Thyroid gland (tissue), 4 donors: ENCODE data around the gene PDE11A. TPM values are rescaled to one million over a fixed set of nuclear protein-coding genes. Genes with fewer than 3 reads are reported as not detected.

Experiments used
- DNase-seq, 2 donors: peaks; one replicate each; pipeline ENCODE4 v3.0.0-alpha.2; 2019
- H3K27ac ChIP-seq, 3 donors: fragments of 200-600 bp; sonication (generic); 1 replicate in 2 of 3; 2 replicates in 1 of 3; pipeline ENCODE4 v1.5.1; 2016 to 2019; ENCODE audit warnings: mild to moderate bottlenecking in 1 of 3, moderate library complexity in 1 of 3
- H3K27me3 ChIP-seq: fragments of 200-600 bp; sonication (generic); one replicate; pipeline ENCODE4 v1.5.1; 2019
- H3K36me3 ChIP-seq, 2 donors: fragments of 200-600 bp; sonication (generic); one replicate each; pipeline ENCODE4 v1.5.1; 2016 to 2019
- H3K4me1 ChIP-seq, 2 donors: fragments of 200-600 bp; sonication (generic); one replicate each; pipeline ENCODE4 v1.5.1; 2017 to 2019
- H3K4me3 ChIP-seq, 3 donors: fragments of 200-600 bp; sonication (generic); replicated peaks in 1 of 3; 1 replicate in 2 of 3; 2 replicates in 1 of 3; pipeline ENCODE4 v1.5.1; 2016; ENCODE audit warnings: mild to moderate bottlenecking in 1 of 3
- H3K9me3 ChIP-seq: fragments of 200-600 bp; sonication (generic); one replicate; pipeline ENCODE4 v1.5.1; 2017
- CTCF ChIP-seq, 6 experiments: fragments of 200-600 bp in 3 of 6; fragments of 450-650 bp in 3 of 6; sonication (generic) in 3 of 6; IDR thresholded peaks; one replicate each; pipeline ENCODE4 v1.5.1; 2016 to 2019; ENCODE audit warnings: antibody characterized with exemption in 6 of 6, mild to moderate bottlenecking in 2 of 6, inconsistent platforms in 1 of 6, moderate library complexity in 1 of 6
- POLR2A ChIP-seq, 2 donors: fragments of 450-650 bp; IDR thresholded peaks; one replicate each; pipeline ENCODE4 v1.6.1; 2017; ENCODE audit warnings: antibody characterized with exemption in 2 of 2, mild to moderate bottlenecking in 2 of 2, moderate library complexity in 1 of 2
- WGBS, 2 donors: methylation state at CpG; one replicate each; pipeline ENCODE4 v1.1.5; 2017; 5-methylcytosine and 5-hydroxymethylcytosine counted together
- intact Hi-C: fragments of 100-400 bp; cut with DNase I; formaldehyde crosslinking; loops from one replicate; pipeline ENCODE4 v1.15.1; 2023
- total RNA-seq, 4 donors: library from RNA; depleted of rRNA; stranded (reverse); fragments of >200 nt; gene quantifications; one replicate each; pipeline ENCODE4 v1.2.3, GENCODE V29; 2016

PDE11A gene
- total RNA-seq, 4 donors from 2014 or later = 2.2 to 4.0 (median 3.0) TPM

- Histone ChIP-seq H3K9me3 (no peaks in the 10 kb centered on the region), H3K4me3 (no peak overlapping the region), H3K27me3 (no peaks in the 10 kb centered on the region), H3K27ac (no peak overlapping the region), H3K4me1 (peaks cover 16 to 19% of the 10 kb centered on the region in 2 donors), H3K36me3 (no peaks in the 10 kb centered on the region)
- TF ChIP-seq CTCF (IDR thresholded peaks at IDR 0.05) = no peak
- no peak for TF ChIP-seq POLR2A (IDR thresholded peaks at IDR 0.05)
- intact Hi-C loops = no loop called here
- WGBS, 2 donors = 61 to 76% methylated on average over 2 of the region's 2 CpGs
- no peak for DNase-seq
These were observed 184.0 kb downstream of the PDE11A start for GRCh38 chr2:177888581-177888980.

GRCh38 chr2:177887722-177888121 is 184.9 kb downstream of the PDE11A start:
- TF ChIP-seq POLR2A (IDR thresholded peaks at IDR 0.05) (no peak), CTCF (IDR thresholded peaks at IDR 0.05) (no peak)
- intact Hi-C loops = no loop called here
- no peak for DNase-seq
- Histone ChIP-seq H3K27ac (no peak overlapping the region), H3K4me1 (peaks cover 16 to 23% of the 10 kb centered on the region in 2 donors), H3K27me3 (no peaks in the 10 kb centered on the region), H3K9me3 (no peaks in the 10 kb centered on the region), H3K36me3 (no peaks in the 10 kb centered on the region), H3K4me3 (no peak overlapping the region)
- WGBS, 2 donors = 91 to 96% methylated on average over 3 of the region's 3 CpGs

- peaks cover 16 to 24% of the 10 kb centered on the region in 2 donors for H3K4me1 ChIP-seq
These were observed 185.8 kb downstream of the PDE11A start for GRCh38 chr2:177886824-177887223.

GRCh38 chr2:177885828-177886466 is 186.6 kb downstream of the PDE11A start:
- Histone ChIP-seq H3K27me3 (no peaks in the 10 kb centered on the region), H3K36me3 (no peaks in the 10 kb centered on the region), H3K4me3 (no peak overlapping the region), H3K4me1 (peaks cover 16 to 24% of the 10 kb centered on the region in 2 donors), H3K9me3 (no peaks in the 10 kb centered on the region), H3K27ac (peak overlapping the region; percentile 19 to 62 (median 60))
- DNase-seq = no peak
- TF ChIP-seq POLR2A (IDR thresholded peaks at IDR 0.05) (no peak), CTCF (IDR thresholded peaks at IDR 0.05) (no peak)
- WGBS, 2 donors = 27% methylated on average over 2 of the region's 2 CpGs
- intact Hi-C loops = no loop called here

More at GRCh38 chr2:177886824-177887223, 185.8 kb downstream of the PDE11A start:
- Histone ChIP-seq H3K27ac (peak overlapping the region; percentile 19 to 62 (median 60)), H3K4me3 (no peak overlapping the region), H3K27me3 (no peaks in the 10 kb centered on the region), H3K36me3 (no peaks in the 10 kb centered on the region), H3K9me3 (no peaks in the 10 kb centered on the region)
- intact Hi-C loops = no loop called here
- WGBS, 2 donors = 88 to 93% methylated on average over 1 of the region's 1 CpG
- TF ChIP-seq POLR2A (IDR thresholded peaks at IDR 0.05) (no peak), CTCF (IDR thresholded peaks at IDR 0.05) (no peak)
- DNase-seq = no peak

- intact Hi-C loops = no loop called here
- WGBS, 2 donors = 83% methylated on average over 2 of the region's 2 CpGs
- Histone ChIP-seq H3K4me1 (peaks cover 20 to 34% of the 10 kb centered on the region in 2 donors), H3K27me3 (no peaks in the 10 kb centered on the region), H3K36me3 (no peaks in the 10 kb centered on the region), H3K27ac (no peak overlapping the region), H3K4me3 (no peak overlapping the region), H3K9me3 (no peaks in the 10 kb centered on the region)
- no peak for DNase-seq
- no peak for TF ChIP-seq CTCF (IDR thresholded peaks at IDR 0.05)
- no peak for TF ChIP-seq POLR2A (IDR thresholded peaks at IDR 0.05)
These were observed 189.4 kb downstream of the PDE11A start for GRCh38 chr2:177883177-177883576.
